Karpas-422 (cell line): ENCODE measurements around the gene MB21D2. TPM values are rescaled to one million over a fixed set of nuclear protein-coding genes. Genes with fewer than 3 reads are reported as not detected.
A peak's percentile ranks its signal among the peaks of the same experiment; 100 is the strongest.

Experiments used
- DNase-seq: peaks from one replicate; pipeline ENCODE4 v3.0.0-alpha.2; 2015
- H2AFZ ChIP-seq: fragments of 200-600 bp; sonication (generic); 2 replicates; pipeline ENCODE4 v1.6.1; 2014; ENCODE audit warnings: antibody characterized with exemption, low read length, mixed read lengths
- H3K27ac ChIP-seq: fragments of 200-600 bp; sonication (generic); 2 replicates; pipeline ENCODE4 v1.5.1; 2014; ENCODE audit warnings: mild to moderate bottlenecking, low read length, moderate library complexity
- H3K27me3 ChIP-seq: fragments of 200-600 bp; sonication (generic); 2 replicates; pipeline ENCODE4 v1.6.1; 2014; ENCODE audit warnings: low read length, mixed read lengths
- H3K36me3 ChIP-seq: fragments of 200-600 bp; sonication (generic); 2 replicates; pipeline ENCODE4 v1.6.1; 2014; ENCODE audit warnings: low read length, mixed read lengths; ENCODE audit not compliant: insufficient read depth
- H3K4me1 ChIP-seq: fragments of 200-600 bp; sonication (generic); 2 replicates; pipeline ENCODE4 v1.6.1; 2014; ENCODE audit warnings: mild to moderate bottlenecking, low read length, mixed read lengths
- H3K4me2 ChIP-seq: fragments of 200-600 bp; sonication (generic); 2 replicates; pipeline ENCODE4 v1.6.1; 2014; ENCODE audit warnings: low read length, low read depth, mild to moderate bottlenecking; ENCODE audit not compliant: poor library complexity, severe bottlenecking
- H3K4me3 ChIP-seq: fragments of 200-600 bp; sonication (generic); 2 replicates; pipeline ENCODE4 v1.5.1; 2014; ENCODE audit warnings: mild to moderate bottlenecking, antibody characterized with exemption, low read length, mixed read lengths
- H3K79me2 ChIP-seq: fragments of 200-600 bp; sonication (generic); 2 replicates; pipeline ENCODE4 v1.6.1; 2014; ENCODE audit warnings: mild to moderate bottlenecking, low read length, mixed read lengths
- H3K9ac ChIP-seq: fragments of 200-600 bp; sonication (generic); 2 replicates; pipeline ENCODE4 v1.6.0; 2014; ENCODE audit warnings: low read length
- H3K9me2 ChIP-seq: fragments of 200-600 bp; sonication (generic), shearing (Covaris generic); replicated peaks from 2 replicates; pipeline ENCODE4 v1.6.0; 2014; ENCODE audit warnings: mild to moderate bottlenecking, low read length, moderate library complexity; ENCODE audit not compliant: insufficient read depth
- H3K9me3 ChIP-seq: fragments of 300-700, 200-600 bp; sonication (generic); 2 replicates; pipeline ENCODE4 v1.6.1; 2014; ENCODE audit warnings: low read length, mixed read lengths
- H4K20me1 ChIP-seq: fragments of 200-600 bp; sonication (generic); 2 replicates; pipeline ENCODE4 v1.6.1; 2014; ENCODE audit warnings: mild to moderate bottlenecking, antibody characterized with exemption, low read length, low read depth; ENCODE audit not compliant: insufficient read depth
- total RNA-seq: library from RNA; depleted of rRNA; stranded (reverse); fragments of >200 nt; shearing (Covaris generic); gene quantifications from 2 replicates; pipeline ENCODE4 v1.2.3, GENCODE V29; 2014; ENCODE audit warnings: low replicate concordance

MB21D2 gene
- total RNA-seq, 1 experiment from 2014 or later = not detected

DNA sequence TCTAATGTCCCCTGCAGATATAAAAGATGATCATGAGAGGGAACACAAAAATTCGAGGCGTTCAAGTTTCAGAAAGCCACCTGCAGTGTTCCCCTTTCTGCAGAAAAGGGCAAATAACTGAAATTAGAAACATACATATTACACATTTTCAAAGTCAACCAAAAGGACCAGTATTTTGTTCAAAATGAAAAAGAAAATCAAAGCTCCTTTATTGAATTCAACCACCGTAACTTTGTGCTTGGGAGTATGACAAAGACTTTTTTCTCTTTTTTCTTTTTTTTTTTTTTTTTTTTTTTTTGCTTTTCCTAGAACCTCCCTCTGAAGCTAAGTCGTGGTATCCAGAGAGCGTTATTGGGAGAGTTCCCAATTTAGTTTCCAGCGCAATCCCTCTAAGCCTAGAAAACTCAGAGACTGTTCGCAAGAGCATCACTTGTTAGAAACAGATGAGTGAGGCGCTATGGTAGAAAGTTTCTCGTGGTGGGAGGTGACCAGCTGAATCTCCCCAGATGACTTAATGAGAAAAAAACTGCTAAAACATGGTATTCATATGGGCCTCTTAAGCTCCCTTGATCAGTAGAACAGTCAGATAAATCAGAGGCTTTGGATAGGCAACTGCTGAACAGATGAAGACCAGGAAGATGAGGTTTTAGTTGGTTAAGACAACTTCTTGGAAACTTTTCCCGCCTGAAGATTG is 77.4 kb downstream of the MB21D2 start:
- H2AFZ ChIP-seq = no peak overlapping the region
- H3K4me2 ChIP-seq = no peak overlapping the region
- H3K9me3 ChIP-seq = no peaks in the 10 kb centered on the region
- no peak overlapping the region for H3K4me3 ChIP-seq
- H3K27ac ChIP-seq = no peak overlapping the region
- no peaks in the 10 kb centered on the region for H3K36me3 ChIP-seq
- no peak overlapping the region for H3K9ac ChIP-seq
- H3K27me3 ChIP-seq = no peaks in the 10 kb centered on the region
- no peaks in the 10 kb centered on the region for H4K20me1 ChIP-seq
- no peaks in the 10 kb centered on the region for H3K4me1 ChIP-seq
- no peak for DNase-seq
- no peaks in the 10 kb centered on the region for H3K79me2 ChIP-seq
- H3K9me2 ChIP-seq = no peaks in the 10 kb centered on the region

DNA sequence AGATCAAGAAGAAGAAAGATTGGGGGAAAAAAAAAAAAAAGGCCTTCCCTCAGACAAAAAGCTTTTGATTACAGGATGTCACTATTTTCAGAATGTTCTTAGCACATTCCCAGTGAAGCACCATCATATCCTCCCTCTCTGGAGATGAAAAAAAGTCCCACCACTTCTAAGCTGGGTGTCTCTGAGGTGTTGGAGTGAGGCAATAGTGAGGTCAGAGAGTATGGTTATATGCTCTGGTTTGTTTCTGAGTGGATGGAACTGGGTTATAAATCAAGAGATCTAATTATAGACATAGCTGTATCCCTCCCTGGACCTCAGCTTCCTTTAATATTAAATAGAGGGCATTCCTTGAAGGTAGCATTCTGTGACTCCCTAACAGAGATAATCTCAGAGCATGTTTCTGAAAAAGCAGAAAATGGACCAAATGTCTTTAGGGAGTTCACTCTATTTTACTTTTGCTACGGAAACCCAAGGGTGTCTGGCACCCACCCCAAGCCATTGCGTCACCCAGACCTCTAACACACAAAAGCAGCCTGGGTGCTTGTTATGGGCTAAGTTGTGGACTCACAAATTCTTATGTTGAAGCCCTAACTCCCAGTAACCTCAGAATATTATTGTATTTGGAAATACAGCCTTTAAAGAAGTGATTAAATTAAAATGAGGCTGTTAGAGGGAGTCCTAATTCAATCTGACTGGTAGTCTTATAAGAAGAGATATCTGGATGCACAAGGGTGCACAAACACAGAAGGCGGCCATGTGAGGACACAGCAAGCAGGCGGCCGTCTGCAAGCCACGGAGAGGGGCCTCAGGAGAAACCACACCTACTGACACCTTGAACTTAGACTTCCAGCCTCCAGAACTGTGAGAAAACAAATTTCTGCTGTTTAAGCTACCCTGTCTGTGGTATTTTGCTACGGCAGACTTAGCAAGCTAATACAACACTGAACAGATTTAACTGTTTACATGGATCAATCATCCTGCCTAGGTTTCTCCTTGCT is 81.5 kb downstream of the MB21D2 start:
- no peaks in the 10 kb centered on the region for H3K4me1 ChIP-seq
- no peaks in the 10 kb centered on the region for H3K9me3 ChIP-seq
- H3K27ac ChIP-seq = no peak overlapping the region
- H4K20me1 ChIP-seq = no peaks in the 10 kb centered on the region
- H3K36me3 ChIP-seq = no peaks in the 10 kb centered on the region
- H3K9ac ChIP-seq = no peak overlapping the region
- no peaks in the 10 kb centered on the region for H3K27me3 ChIP-seq
- H3K4me2 ChIP-seq = no peak overlapping the region
- H3K4me3 ChIP-seq = no peak overlapping the region
- H2AFZ ChIP-seq = no peak overlapping the region
- no peaks in the 10 kb centered on the region for H3K79me2 ChIP-seq
- no peaks in the 10 kb centered on the region for H3K9me2 ChIP-seq
- no peak for DNase-seq

DNA sequence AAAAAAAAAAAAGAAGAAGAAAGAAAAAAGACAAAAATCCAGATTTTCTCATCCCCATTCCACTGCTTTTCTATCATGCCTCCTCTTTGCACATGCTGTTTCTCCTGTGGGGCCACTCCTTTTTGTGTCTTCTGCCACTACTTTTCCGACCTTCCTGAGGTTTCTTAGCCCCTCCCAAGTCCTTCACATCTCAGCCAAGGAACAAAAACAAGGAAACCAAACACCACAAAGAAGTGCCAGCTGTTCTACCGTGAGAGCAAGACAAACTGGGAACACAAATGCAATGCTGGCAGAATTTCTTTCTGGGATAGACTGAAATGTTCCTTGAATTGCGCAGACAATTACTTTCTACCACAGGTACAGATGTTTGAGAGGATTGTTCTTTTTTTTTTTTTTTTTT is 83.2 kb downstream of the MB21D2 start:
- no peak overlapping the region for H3K9ac ChIP-seq
- H3K9me3 ChIP-seq = no peaks in the 10 kb centered on the region
- no peak overlapping the region for H3K4me2 ChIP-seq
- H3K27me3 ChIP-seq = no peaks in the 10 kb centered on the region
- no peaks in the 10 kb centered on the region for H3K36me3 ChIP-seq
- H2AFZ ChIP-seq = no peak overlapping the region
- no peak for DNase-seq
- H3K27ac ChIP-seq = no peak overlapping the region
- H3K9me2 ChIP-seq = no peaks in the 10 kb centered on the region
- H3K4me1 ChIP-seq = no peaks in the 10 kb centered on the region
- no peaks in the 10 kb centered on the region for H3K79me2 ChIP-seq
- H3K4me3 ChIP-seq = no peak overlapping the region
- H4K20me1 ChIP-seq = no peaks in the 10 kb centered on the region

DNA sequence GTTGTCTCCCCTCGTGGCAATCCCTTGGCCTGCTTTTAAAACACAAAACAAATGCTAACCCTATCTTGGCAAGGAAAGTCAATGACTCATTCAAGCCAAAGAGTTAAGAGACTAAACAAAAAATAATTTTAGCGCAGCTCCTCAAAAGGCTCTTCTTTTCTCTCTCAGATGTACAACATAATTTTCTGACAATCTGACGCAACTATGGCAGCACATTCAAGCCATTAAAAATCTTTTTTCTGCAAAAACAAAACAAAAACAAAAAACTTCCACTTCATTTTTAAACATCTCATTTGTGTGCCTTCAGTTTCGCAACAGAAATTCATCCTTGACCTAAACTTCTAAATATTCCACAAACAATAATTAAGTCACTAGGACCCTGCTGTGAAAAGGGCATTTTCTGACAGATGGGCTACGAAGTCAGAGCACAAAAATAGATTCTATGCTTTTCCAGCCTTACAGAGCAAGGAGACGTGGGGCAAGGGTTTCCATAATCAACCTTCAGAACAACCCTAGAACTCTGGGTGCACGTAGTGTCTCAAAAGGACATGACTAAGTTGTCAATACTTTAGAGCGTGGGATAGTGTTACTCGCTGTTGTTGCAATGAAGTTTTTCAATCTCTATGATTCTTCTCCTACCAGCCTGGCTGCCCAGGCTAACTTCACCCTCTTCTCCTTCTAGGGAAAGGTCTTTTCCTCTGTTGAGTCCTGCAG is 84.3 kb downstream of the MB21D2 start:
- no peak overlapping the region for H3K4me3 ChIP-seq
- no peaks in the 10 kb centered on the region for H3K9me2 ChIP-seq
- no peak overlapping the region for H3K9ac ChIP-seq

DNA sequence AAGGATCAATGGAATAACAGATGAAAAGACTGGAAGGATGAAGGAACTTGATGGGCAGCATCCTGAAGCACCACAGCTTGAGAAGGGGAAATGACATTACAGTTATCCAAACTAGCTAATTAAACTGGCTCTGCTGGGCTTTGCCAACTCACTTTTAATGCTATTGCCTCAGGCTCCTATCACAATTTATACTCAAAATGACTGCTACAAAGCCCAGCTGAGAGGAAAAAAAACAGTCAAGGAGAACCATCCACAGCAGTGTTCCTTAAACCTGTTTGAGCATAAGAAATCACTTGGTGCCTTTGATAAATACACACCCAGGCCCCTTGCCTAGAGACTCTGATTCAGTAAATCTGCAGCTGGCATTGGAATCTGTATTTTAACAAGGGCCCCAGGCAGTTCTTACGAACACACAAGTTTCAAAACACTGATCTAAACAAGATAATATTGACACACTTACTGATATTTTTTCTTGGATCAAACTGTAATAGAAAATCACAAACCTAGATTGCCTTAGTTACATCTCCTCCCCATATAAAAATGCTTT is 85.8 kb downstream of the MB21D2 start:
- Histone ChIP-seq H3K36me3 (no peaks in the 10 kb centered on the region), H3K27ac (no peak overlapping the region), H3K4me2 (no peak overlapping the region), H3K79me2 (no peaks in the 10 kb centered on the region), H3K9me3 (no peaks in the 10 kb centered on the region), H2AFZ (no peak overlapping the region), H3K4me1 (no peaks in the 10 kb centered on the region), H3K9ac (no peak overlapping the region), H3K27me3 (no peaks in the 10 kb centered on the region), H3K9me2 (no peaks in the 10 kb centered on the region), H3K4me3 (no peak overlapping the region), H4K20me1 (no peaks in the 10 kb centered on the region)
- DNase-seq = no peak

More for the DNA sequence above, 84.3 kb downstream of the MB21D2 start:
- Histone ChIP-seq H3K27me3 (no peaks in the 10 kb centered on the region), H3K27ac (no peak overlapping the region), H2AFZ (no peak overlapping the region), H3K9me3 (no peaks in the 10 kb centered on the region), H3K36me3 (no peaks in the 10 kb centered on the region), H3K4me2 (no peak overlapping the region), H3K79me2 (no peaks in the 10 kb centered on the region), H3K4me1 (no peaks in the 10 kb centered on the region), H4K20me1 (no peaks in the 10 kb centered on the region)
- no peak for DNase-seq

DNA sequence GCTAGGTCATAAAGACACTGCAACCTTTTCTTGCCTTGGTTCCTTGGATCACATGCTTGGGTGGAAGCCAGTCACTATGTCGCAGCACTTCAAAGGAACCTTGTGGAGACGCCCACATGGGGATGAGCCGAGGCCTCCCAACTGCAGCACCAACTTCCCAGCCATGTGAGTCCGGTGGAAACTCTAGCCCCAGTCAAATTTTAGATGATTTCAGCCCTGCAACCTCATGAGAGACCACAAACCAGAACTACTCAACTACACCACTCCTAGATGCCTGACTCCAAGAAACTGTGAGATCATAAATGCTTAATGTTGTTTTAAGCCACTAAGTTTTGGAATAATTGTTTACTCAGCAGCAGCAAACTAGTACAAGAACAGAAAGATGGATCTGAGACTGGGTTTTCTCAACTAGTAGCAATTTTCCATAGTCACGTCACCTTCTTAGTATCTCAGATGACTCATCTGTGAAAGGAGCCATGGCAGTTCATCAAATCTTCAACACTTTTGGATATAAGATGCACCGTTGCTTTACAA is 86.5 kb downstream of the MB21D2 start:
- Histone ChIP-seq H3K9ac (no peak overlapping the region), H3K27ac (no peak overlapping the region), H3K4me2 (no peak overlapping the region), H3K4me3 (no peak overlapping the region), H3K4me1 (no peaks in the 10 kb centered on the region), H3K79me2 (no peaks in the 10 kb centered on the region), H3K27me3 (no peaks in the 10 kb centered on the region), H3K9me2 (no peaks in the 10 kb centered on the region), H4K20me1 (no peaks in the 10 kb centered on the region), H2AFZ (no peak overlapping the region), H3K36me3 (no peaks in the 10 kb centered on the region), H3K9me3 (no peaks in the 10 kb centered on the region)
- DNase-seq = no peak

DNA sequence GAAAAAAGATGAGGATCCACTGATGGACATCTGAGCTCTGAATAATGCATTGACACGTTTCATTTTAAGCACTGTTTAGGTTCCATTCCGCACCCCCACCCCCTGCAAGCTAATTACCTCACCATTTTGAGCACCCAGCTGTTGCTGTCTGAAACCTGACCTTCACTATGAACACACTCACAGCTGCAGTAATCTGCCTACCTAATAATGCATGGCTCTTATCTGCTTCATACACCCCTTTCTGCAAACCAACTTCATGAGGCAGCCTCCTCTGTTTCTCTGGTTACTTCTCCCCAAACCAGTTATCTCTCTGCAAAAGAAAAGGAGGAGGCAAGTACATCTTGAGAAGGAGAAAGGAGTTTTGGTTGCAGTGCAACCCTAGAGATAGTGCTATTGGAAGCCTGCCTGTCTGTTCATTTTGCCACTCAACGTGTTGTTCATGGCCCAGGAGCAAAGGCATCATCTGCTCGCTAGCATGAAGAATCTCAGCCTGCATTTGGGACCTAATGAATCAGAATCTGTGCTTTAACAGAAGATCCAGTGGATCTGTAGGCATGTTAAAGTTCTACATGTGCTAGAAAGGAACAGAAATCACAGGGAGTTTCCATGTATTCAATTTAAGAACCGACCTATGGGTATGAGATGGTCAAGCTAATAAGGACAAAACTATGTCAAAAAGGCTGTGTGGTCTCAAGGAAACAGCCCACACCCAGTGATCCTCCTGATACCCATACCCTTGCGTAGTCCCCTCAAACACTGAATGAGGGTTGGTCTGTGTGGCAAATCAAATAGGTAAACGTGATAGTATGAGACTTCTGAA is 87.2 kb downstream of the MB21D2 start:
- 0 out of 2 replicates have a peak overlapping the region, but pooled peaks have one; percentile 35 for H2AFZ ChIP-seq
- no peaks in the 10 kb centered on the region for H3K9me2 ChIP-seq
- DNase-seq = no peak
- no peaks in the 10 kb centered on the region for H3K79me2 ChIP-seq
- no peaks in the 10 kb centered on the region for H3K4me1 ChIP-seq
- H3K9ac ChIP-seq = no peak overlapping the region
- H3K9me3 ChIP-seq = no peaks in the 10 kb centered on the region
- H3K27ac ChIP-seq = no peak overlapping the region
- no peaks in the 10 kb centered on the region for H3K27me3 ChIP-seq
- no peak overlapping the region for H3K4me2 ChIP-seq
- H3K36me3 ChIP-seq = no peaks in the 10 kb centered on the region
- H3K4me3 ChIP-seq = no peak overlapping the region
- no peaks in the 10 kb centered on the region for H4K20me1 ChIP-seq
